Smooth muscle cell of bladder (primary cell): Measurements from ENCODE around the gene CGN. TPM values are rescaled to one million over a fixed set of nuclear protein-coding genes. Genes with fewer than 3 reads are reported as not detected.

Experiments
- total RNA-seq: library from RNA; depleted of rRNA; stranded (reverse); fragments of >200 nt; gene quantifications from 2 replicates; pipeline ENCODE4 v1.2.3, GENCODE V29; 2014

Gene CGN
- under 0.01 TPM in 2 replicates for total RNA-seq

GRCh38 chr1:151510957-151511635, at the start of gene CGN:
Gene CGN (plus strand): TSS chr1:151511387. CDS start chr1:151518520, 7,133 bp downstream.

GRCh38 chr1:151540021-151540981, 29.1 kb downstream of the CGN start, which contains the start of gene TUFT1:
Gene TUFT1 (plus strand): TSS chr1:151540309. CDS start chr1:151540367, 58 bp downstream.

Other genes starting within 250 kb of the CGN start
- gene ZNF687, start 229.1 kb upstream of the CGN start, total RNA-seq: 7.0 and 7.9 TPM in 2 replicates
- gene PI4KB, start 184.0 kb upstream of the CGN start, total RNA-seq: 32.0 and 38.9 TPM in 2 replicates
- gene RFX5, start 164.1 kb upstream of the CGN start, total RNA-seq: 26.0 and 30.9 TPM in 2 replicates
- gene SELENBP1, start 138.7 kb upstream of the CGN start, total RNA-seq: 43.2 and 75.7 TPM in 2 replicates
- 426 and 520 TPM in 2 replicates for gene PSMB4, start 111.8 kb upstream of the CGN start, total RNA-seq
- gene POGZ, start 51.9 kb upstream of the CGN start, total RNA-seq: 9.5 and 15.4 TPM in 2 replicates
- gene TUFT1, start 28.9 kb downstream of the CGN start, total RNA-seq: 6.1 and 9.8 TPM in 2 replicates
- gene SNX27, start 100.7 kb downstream of the CGN start, total RNA-seq: 23.3 and 27.1 TPM in 2 replicates
- gene CELF3, start 205.4 kb downstream of the CGN start, total RNA-seq: not detected in 2 replicates
- gene RIIAD1, start 210.1 kb downstream of the CGN start, total RNA-seq: not detected in 2 replicates